Islet precursor cell (in vitro differentiated cells): Measurements from ENCODE around the gene PFDN1.

Experiments used
- DNase-seq: peaks from one replicate; pipeline ENCODE4 v3.0.0-alpha.2; 2018

Gene PFDN1

DNA sequence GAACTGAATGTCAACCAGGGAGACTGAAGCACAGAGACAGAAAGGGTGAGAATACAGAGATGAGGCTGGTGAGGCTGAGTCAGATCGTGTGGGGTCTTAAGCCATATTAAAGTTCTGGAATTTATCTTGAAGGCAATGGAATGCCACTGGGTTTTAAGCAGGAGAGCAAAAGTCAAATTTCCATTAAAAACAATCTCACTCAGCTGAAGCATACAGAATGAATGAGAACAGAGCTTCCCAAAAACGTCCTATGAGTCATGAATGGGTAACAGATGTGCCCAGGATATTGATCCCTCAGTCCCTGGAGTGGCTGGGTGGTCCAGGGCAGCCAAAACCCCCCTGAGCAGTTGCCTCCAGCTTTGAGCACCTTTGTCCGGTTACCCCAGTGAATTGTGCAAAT, 44.9 kb downstream of the PFDN1 start:
- no peak for DNase-seq

DNA sequence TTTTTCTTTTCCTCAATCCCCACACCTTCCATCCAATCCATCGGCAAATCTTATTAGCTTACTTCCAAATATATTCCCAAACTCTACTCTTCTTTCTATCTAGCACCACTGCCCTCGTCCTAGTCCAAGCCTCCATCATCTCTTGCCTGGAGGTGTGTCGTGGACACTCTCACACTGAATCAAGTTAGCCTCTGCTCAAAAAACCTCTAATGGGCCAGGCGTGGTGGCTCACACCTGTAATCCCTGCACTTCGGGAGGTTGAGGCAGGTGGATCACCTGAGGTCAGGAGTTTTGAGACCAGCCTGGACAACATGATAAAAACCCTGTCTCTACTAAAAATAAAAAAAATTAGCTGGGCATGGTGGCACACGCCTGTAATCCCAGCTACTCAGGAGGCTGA, 46.2 kb downstream of the PFDN1 start:
- DNase-seq, result no peak

DNA sequence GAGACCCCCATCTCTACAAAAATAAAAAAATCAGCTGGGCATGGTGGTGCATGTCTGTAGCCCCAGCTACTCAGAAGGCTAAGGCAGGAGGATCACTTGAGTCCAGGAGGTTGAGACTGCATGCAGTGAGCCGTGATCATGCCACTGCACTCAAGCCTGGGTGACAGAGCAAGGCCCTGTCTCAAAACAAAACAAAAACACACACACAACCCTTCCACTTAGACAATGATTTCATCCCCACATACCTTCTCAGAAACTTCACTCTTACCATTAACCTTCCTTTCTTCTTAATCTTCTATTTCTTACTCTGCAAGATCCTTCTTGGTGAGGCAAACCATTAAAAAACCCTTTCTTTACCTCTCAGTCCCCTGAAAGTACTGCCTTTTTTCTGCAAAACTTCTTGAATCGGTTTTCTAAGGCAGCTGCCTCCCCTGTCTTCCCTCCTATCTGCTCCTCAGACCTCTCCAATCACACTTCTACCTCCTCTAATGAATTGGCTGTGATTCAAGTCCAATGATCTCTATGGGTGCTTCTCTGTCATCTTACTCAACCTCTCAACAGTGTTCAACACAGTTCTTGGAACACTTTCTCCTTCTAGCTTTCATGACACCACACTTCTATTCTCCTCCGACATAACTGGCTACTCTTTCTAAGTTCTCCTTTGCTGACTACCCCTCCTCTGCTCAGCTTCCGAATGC, 47.3 kb downstream of the PFDN1 start:
- DNase-seq, result no peak

DNA sequence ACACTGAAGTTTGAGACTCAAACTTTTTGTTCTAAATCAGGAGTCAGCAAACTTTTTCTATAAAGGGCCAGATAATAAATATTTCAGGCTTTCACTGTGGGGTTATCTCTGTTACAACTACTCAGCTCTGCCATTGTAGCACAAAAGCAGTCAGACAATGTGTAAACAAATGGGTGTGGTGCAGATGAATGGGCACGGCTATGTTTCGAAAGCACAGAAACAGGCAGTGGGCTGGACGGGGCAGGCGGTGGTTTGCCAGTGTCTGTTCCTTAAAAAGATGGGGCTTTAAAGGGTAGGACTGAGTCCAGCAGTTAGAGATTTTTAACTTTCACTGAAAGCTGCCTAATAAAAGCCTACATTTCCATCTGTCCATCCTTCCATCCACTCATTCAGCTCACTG, 48.9 kb downstream of the PFDN1 start:
- DNase-seq, result no peak

DNA sequence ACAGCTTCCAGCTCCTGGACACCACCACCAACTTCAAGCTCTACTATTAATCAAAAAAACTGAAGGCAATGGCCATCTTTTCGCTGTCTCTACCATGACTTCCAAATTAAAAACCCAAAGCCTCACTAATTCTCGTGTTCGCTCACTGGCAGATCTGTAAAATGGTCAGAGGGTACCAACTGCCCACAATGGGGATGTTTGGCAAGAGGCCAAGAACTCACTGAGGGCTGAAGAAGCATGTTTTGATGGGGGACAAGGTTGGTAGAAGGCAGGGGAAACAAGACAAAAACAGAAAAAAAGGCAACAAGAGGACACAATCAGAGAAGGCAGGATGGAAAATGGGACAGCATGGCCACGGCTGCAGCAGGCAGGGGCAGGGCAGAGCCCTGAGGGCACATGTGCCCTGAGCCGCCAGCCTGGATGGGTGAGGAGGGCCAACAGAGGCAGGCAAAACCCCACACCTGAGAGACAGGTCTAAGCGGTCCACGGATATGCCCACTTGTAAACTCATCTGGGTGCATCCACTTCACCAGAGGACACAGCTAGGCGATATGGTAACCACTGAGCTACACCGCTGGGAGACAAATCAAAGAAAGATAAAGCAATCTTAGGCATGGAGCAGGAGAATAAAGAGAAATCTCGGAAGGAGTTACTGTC, 50.3 kb downstream of the PFDN1 start:
- no peak for DNase-seq

DNA sequence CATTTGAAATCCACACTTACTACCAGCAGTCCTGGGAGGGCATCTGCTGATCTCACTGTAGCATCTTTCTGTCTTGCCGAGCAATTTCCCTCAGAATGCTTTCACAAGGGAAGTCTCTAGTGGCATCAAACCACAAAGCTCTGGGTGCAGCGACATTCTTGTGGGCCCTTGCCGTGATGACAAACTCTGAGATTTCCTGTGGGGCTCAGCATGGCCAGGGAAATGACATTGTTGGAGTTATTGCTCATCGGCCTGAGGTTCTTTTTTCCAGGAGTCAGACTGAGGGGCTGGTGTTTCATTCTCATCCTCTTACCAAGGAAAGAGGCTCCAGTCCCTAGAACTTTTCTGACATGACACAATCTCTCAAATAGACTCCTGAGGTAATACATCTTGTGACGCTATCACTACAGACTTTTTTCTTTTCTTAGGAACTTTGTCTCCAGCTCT, 51.4 kb downstream of the PFDN1 start:
- DNase-seq, result peak; percentile 98

DNA sequence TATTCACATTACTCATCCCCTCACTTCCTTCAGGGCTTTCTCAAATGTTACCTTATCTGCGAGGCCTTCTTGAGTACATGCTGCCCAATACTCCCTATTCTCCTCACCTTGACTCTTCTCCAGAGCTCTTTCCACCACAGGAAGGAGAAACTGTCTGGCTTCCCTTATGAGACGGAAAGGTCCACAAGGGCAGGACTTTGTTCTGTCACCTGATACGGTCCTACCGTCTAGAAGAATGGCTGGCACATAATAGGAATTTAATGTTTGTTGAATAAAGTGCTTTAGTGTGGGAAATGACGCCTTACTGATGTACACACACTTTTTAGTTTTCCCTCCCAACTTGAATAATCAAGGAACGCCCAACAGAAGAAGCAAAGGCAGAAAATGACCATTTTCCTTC, 52.5 kb downstream of the PFDN1 start:
- DNase-seq, result no peak

DNA sequence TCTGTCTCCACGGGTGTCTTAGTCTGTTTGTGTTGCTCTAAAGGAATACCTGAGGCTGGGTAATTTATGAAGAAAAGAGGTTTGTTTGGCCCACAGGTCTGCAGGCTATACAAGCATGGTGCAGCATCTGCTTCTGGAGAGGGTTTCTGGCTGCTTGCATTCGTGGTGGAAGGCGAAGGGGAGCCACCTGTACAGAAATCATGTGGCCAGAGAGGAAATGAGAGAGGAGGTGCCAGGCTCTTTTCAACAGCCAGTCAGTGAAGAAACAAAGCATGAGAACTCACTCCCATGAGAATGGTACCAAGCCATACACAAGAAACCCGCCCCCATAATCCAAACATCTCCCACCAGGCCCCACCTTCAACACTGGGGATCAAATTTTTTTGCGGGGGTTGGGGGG, 53.4 kb downstream of the PFDN1 start:
- no peak for DNase-seq

DNA sequence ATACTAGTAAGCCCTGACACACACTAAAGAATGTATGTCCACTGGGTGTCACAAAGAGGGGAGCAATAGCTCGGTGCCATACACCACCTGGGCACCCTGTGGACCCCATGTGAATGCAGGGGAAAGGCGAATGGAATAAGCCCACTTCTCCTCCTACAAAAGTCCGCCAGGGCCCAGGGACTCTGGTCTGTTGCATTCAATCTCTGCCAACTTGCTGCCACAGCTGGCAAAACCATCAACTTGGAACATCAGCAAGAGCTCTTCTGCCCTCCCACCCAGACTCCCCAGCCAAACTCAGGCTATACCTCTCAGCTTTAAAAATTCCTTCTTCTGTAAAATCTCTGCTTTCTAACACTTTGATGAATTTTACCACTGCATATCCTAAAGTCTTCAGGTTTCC, 54.5 kb downstream of the PFDN1 start:
- DNase-seq, result no peak

DNA sequence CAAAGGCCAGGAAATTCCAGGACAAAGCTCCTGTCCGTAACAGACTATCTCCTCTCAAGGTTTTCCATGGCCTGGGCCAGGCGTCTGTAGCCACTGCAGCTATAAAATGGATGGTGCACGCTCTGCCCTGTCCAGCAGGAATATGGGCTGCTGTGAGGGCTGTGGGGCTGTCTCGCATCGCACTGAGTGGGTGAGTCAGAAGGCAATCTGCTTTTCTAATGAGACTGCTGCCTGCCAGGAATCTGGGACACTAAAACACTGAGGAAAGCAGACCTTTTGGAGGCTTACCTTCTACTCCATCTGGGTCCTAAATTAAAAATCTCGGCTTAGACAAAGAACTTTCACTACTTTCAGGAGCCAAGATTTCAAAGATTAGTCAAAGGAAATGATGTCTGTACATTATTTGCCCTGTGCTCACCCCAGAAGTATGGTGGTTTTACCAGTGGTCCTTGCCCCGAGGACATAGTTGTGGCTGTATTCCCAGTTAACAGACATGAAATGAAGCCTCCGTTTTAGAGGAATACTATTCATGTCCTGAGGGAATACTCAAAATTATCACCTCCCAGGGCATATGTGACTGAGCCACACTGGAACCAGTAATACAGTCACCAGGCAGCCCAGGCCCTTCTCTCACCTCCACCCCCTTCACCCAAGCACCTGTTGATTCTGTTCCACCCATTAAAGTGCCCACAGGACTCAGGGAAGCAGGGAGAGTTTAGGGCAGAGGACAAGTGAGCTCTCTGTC, 56.4 kb downstream of the PFDN1 start:
- DNase-seq, result peak; percentile 98

DNA sequence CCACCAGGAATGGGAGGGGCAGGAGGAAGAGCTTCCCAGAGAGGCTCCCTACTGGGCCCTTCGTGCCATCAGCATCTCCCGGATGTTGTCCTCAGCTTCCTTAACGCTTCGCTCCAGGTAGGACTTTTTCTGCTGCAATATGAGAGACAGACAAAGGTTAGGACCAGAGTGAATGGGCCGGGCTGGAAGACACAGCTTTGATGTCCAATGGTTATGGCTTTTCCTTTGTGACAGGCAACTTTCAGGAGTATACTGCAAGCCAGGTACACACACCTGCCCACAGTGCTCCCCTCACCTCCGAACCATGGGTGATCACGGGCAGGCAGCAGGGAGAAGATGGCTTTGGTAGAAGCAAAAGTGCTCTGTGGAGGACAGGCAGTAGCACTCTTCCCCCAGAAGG, 57.0 kb downstream of the PFDN1 start:
- no peak for DNase-seq

DNA sequence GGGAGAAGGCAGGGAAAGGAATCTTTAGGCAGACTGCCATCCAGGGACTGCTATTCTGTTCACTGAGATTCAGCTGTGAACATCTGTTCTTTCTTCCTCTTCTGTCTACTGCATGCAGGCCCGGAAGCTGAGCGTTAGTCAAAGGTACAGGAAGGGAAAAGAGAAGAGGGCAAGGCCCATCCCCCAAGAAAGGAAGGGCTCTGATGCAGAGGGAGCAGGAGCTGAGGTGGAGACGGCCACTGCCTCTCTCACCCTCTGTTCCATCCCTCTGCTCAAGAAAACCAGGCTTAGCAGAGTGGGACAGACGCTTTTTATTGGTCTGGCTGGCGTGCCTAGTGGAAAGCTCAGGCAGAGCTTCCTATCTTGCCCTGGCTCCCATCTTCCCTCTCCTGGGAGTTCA, 57.6 kb downstream of the PFDN1 start:
- peak; percentile 69 for DNase-seq

DNA sequence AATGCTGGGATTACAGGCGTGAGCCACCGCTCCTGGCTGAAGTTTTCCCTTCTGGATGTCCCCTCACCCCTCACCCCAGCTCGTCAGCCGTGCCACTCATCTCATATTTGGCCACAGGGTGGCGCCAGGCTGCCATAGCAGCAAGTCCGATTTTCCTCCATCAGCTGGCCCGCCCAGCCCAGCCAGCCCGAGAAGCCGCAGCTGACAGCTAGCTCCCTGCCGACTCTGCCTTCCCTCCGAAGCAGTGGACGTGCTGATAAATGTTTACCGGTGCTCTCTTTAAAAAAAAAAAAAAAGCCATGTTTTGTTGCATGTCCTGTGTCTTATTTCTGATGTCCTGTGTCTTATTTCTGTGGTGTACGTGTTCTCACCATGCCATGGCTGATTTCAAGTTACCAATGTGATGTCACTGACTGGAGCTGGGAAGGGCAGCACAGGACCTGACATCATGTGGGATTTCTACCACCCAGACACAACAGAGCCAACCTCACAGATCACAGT, 58.3 kb downstream of the PFDN1 start:
- peak; percentile 96 for DNase-seq

DNA sequence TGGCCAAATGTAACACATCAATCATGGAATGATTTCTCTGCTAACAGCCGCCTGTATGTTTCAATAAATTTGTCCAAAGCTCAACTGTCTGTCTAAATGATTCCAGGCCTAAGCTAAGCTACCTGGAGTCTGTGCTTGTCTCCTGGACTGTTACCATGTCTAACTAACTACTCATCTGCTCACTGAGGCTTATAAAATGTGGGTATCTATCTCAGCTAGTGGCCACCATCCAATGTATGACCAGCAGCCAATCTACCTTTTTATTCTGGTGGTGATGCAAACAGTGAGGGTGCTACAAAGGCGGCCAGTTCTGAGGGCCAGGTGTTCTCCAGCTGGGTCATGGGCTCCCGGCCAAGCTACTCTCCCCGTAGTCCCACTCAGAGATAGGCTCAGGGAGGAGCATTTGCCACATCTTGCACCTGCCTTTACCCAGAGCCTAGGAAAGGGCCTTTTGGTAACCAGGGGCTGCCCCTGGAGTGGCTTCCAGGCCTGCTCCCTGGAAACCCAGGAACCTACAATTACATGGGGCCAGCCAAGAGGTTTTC, 59.1 kb downstream of the PFDN1 start:
- DNase-seq, result no peak

DNA sequence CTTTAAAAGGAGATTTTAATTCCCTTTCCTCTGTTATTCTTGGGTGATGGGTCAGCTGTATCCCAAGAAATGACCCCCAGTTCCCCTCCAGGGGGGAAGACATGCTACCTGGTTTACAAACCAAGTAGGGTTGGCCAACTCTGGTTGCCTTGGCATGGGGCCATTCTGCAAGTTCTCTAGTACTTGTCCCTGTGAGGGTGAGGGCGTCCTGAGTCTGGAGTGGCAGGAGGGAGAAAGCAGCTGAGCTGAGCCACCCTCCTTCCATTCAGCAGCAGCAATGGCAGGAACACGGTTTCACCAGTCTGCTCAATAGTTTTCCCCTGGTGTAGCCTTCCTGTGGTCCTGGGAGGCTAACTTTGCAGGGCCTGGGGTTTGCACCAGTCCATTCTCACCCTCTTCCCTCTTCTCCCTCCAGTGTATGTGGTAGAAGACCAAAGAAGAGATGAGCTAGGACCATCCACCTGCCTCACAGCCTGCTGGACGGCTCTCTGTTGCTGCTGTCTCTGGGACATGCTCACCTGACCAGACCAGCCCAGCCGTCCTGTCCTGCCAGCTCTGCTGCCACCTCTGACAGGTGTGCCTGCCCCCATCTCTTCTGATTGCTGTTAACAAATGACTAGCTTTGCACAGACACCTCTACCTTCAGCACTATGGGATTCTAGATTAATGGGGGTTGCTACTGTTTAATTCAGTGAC, 59.9 kb downstream of the PFDN1 start:
- DNase-seq, result no peak

DNA sequence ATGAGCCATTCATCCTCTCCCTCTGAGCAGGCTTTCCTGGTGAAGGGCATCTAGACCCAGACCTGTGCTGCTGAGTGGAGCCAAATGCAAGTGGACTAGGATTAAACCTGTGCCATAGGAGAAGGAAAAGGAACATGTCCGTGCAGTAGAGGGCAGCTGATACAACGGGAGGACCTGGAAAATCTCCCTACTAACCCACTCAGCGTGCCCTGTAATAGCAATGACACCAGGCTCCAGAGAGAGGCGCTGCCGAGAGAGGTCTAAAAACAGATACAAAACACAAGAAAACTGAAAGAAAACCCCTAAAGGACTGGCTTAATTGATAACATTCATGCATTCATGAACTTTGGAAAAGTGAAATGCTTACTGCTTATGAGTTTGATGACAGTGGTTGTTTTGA, 60.8 kb downstream of the PFDN1 start:
- DNase-seq, result no peak

DNA sequence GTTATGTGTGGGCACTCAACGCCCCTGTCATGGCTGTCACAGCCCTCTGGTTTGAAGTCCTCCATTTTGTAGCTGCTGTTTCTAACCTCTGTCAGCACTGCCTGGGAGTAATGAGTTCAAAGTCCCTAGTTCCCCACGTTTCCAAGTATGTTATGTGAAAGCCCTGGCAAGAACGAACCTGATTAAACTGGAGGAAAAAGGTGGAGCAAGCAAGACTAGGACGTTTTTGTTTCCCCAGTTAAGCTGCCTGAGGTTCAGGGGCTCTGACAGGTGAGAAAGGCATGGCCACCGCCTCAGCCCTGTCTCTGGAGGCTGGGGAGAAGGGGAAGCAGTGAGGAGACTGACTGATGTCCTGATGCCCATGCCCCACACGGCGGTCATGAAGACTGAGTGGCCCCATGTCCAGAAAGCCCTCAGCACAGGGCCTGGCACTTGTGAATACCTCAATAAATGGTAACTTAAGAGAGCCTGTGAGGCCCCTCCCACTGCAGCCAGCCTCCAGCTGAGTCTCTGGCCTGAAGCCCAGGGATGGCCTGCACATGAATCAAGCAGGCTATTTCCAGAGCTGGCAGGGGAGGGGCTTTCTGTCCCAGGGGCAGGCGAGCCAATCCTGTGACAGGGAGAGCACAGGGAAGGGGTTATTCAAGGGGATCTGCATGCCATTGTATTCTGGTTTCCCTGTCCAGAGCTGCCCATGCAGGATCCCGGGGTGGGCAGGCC, 61.8 kb downstream of the PFDN1 start:
- DNase-seq, result peak; percentile 98

DNA sequence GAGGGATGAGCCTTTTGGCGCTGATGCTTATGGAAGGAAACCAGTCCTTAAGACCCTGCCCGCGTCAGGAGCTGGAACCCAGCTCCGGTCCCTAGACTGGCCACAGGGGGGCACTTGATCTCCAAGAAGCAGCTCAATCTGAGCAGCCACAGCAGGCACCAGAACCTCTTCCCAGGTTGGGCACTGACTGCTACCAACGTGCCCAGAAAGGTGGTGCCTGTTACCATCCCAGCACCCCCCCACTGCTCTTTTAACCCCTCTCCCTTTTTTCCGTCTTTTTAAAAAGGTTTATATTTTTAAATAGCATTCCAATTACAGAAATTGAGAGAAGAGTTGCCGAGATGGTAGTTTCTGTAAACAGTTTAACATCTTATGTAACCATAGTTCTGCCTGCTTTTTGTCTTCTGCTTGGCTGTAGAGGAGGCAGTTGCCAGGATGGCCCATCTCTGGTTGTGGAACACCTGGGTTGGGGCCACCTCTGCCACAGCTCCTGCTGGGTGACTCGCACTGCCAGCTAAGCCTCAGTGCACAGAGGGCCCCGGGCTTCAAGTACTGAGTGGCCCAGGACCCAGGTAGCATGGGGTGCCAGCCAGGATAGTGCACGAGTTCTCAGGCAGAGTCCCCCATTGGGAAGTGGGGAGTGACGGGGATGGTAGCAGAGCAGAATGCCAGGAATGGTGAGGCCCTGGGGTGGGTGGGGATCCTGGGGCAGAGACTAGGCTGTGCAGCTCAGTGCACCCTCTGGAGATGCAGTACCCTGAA, 62.8 kb downstream of the PFDN1 start:
- peak; percentile 91 for DNase-seq

DNA sequence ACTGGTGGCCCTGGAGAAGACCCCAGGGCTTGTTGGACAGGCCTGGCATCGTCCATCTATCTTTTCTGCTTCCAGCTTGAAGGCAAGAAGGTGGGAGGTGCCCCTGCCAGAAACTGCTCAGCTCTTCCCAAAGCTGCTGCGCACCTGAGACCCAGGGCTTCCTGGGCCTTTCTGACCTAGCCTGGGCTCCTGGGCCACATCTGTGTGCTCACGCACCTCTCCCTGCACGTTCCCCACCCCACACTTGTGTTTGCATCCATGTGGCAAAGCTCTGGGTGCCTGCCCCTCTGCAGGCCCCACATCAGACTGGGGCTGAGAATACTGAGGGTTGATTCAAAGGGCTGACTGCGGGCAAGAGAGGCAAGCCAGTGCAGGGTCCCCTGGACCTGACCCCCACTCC, 63.4 kb downstream of the PFDN1 start:
- DNase-seq, result no peak

DNA sequence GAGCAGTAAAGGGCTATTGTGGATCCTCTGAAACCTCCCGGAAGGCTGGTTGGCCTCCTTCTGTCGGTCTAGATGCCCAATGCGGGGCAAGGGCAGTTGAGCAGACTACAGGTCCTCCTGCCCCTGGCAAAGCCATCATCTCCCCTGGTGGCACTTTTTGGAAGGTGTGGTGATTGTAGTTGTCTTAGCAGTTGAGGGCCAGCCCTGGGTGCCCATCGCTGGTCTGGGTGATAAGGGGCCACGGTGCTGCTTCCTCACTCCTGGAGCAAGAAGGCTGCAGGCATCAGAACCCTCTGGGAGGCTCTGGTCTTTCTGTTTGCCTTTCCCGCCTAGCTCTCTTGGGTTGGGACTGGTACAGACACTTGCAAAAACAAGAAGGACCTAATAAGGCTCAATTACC, 64.1 kb downstream of the PFDN1 start:
- DNase-seq, result no peak

DNA sequence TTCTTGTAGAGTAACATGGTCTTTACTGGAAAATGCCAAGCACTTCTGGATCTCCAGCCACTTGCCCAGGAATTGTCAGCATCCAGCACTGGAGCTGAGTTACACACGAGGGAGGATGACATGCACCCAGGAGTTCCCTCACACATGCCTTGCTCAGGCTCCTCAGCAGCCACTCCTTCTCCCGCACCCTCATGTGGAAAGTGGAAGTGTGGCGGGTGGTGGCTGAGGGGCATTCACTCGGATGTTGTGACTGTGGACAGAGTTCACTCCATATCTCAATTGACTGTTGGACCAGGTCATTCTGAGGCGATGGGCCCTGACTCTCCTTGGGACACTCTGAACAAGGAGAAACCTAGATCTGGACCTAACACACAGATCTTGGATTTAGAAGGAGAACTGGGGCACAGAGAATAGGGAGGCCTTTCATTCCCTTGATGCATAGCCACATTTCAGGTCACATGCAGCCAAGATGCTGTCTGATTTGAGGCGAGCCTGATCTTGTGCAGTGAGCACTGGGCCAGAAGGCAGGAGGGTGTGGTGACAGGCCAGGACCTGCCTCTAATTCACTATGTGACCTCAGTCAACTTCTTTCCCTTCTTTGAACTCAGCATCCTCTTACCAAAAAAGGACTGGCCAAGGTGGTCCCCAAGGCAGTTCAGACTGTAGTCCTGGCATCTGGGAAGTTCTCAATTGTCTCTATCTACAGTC, 65.9 kb downstream of the PFDN1 start:
- DNase-seq, result no peak
